Kidney (tissue), 14 donors: Measurements from ENCODE around the gene CEMIP. TPM values are rescaled to one million over a fixed set of nuclear protein-coding genes. Genes with fewer than 3 reads are reported as not detected.

Experiments used
- DNase-seq, 5 donors: peaks; one replicate each; pipeline ENCODE4 v3.0.0-alpha.2; 2013 to 2020
- FAIRE-seq: peaks from 2 replicates; lab custom pipeline; 2012; peaks lifted over from hg19 to GRCh38; lab: Jason Lieb, UNC
- H3K27ac ChIP-seq, 2 donors: one replicate each; pipeline ENCODE4 v1.7.0; 2013; ENCODE audit warnings: low read depth in 2 of 2, low read length in 2 of 2, inconsistent platforms in 1 of 2
- H3K27me3 ChIP-seq: one replicate; pipeline ENCODE4 v1.7.1; 2013; ENCODE audit warnings: low read length, inconsistent platforms; ENCODE audit not compliant: control insufficient read depth, insufficient read depth
- H3K36me3 ChIP-seq, 3 donors: one replicate each; pipeline versions ENCODE4 v1.7.0 to v1.7.1; 2013; ENCODE audit warnings: low read length in 3 of 3, control low read depth in 1 of 3, inconsistent platforms in 1 of 3; ENCODE audit not compliant: insufficient read depth in 3 of 3, control insufficient read depth in 2 of 3
- H3K4me1 ChIP-seq, 3 donors: one replicate each; pipeline versions ENCODE4 v1.7.0 to v1.7.1; 2013; ENCODE audit warnings: low read length in 3 of 3, inconsistent platforms in 1 of 3, low read depth in 1 of 3; ENCODE audit not compliant: control insufficient read depth in 2 of 3, insufficient read depth in 2 of 3
- H3K4me3 ChIP-seq, 3 donors: one replicate each; pipeline versions ENCODE4 v1.7.0 to v1.8.1; 2013; ENCODE audit warnings: low read length in 3 of 3, control low read depth in 1 of 3, inconsistent platforms in 1 of 3
- H3K9ac ChIP-seq, 3 donors: one replicate each; pipeline versions ENCODE4 v1.7.0 to v1.7.1; 2013; ENCODE audit warnings: low read length in 3 of 3, control low read depth in 1 of 3, inconsistent platforms in 1 of 3
- H3K9me3 ChIP-seq, 3 donors: one replicate each; pipeline versions ENCODE4 v1.7.0 to v1.7.1; 2013; ENCODE audit warnings: low read length in 3 of 3, control low read depth in 1 of 3, inconsistent platforms in 1 of 3; ENCODE audit not compliant: control insufficient read depth in 2 of 3, insufficient read depth in 1 of 3
- intact Hi-C: fragments of 100-400 bp; cut with DNase I; formaldehyde crosslinking; loops from one replicate; pipeline ENCODE4 v1.11.1; 2022
- polyA plus RNA-seq: library from polyadenylated mRNA; stranded (reverse); fragments of 350-450 nt; fragmentation: Illumina TruSeq; extraction: RNeasy Lipid Tissue Mini Kit (QIAGEN cat#74804); gene quantifications from one replicate; pipeline ENCODE4 v1.2.3, GENCODE V29; 2014; ENCODE audit warnings: low read depth, low replicate concordance; ENCODE audit not compliant: insufficient read depth
- total RNA-seq: library from RNA; stranded (reverse); fragmentation: NEBNext Ultra II Directional; extraction: Animal tissue kit (Norgen Biotek cat#: 25700); gene quantifications from one replicate; pipeline ENCODE4 v1.2.1, GENCODE V29; 2021
- TF ChIP-seq, protein P1 (sequence below): IDR thresholded peaks from 3 replicates; pipeline ENCODE4 v1.5.1; 2012; ENCODE audit warnings: mild to moderate bottlenecking, moderate library complexity, borderline replicate concordance; ENCODE audit not compliant: insufficient read depth; ENCODE audit errors: extremely low read depth
- donor health status: control.
- donor health status: control.
- donor health status: control.
- donor health status: control.
- donor health status: control.
- donor health status: DM: yes; HTN: yes; CAD: no.
- donor health status: Normal renal cell carcinoma (clear cell type).

The CEMIP gene
- total and polyA plus RNA-seq, 2 donors from 2014 or later = 0.11 to 0.57 TPM

- Histone ChIP-seq H3K9ac (no peak overlapping the region), H3K9me3 (no peaks in the 10 kb centered on the region), H3K27me3 (no peaks in the 10 kb centered on the region), H3K36me3 (peaks cover 0 to 22% (median 21%) of the 10 kb centered on the region in 3 donors), H3K27ac (no peak overlapping the region), H3K4me3 (no peak overlapping the region), H3K4me1 (no peaks in the 10 kb centered on the region)
- no peak for FAIRE-seq
- intact Hi-C loops = no loop called here
- TF ChIP-seq, protein P1, sequence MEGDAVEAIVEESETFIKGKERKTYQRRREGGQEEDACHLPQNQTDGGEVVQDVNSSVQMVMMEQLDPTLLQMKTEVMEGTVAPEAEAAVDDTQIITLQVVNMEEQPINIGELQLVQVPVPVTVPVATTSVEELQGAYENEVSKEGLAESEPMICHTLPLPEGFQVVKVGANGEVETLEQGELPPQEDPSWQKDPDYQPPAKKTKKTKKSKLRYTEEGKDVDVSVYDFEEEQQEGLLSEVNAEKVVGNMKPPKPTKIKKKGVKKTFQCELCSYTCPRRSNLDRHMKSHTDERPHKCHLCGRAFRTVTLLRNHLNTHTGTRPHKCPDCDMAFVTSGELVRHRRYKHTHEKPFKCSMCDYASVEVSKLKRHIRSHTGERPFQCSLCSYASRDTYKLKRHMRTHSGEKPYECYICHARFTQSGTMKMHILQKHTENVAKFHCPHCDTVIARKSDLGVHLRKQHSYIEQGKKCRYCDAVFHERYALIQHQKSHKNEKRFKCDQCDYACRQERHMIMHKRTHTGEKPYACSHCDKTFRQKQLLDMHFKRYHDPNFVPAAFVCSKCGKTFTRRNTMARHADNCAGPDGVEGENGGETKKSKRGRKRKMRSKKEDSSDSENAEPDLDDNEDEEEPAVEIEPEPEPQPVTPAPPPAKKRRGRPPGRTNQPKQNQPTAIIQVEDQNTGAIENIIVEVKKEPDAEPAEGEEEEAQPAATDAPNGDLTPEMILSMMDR = no peak
- no peak for DNase-seq
These were observed 197.7 kb downstream of the CEMIP start for GRCh38 chr15:80976851-80977250.

DNA sequence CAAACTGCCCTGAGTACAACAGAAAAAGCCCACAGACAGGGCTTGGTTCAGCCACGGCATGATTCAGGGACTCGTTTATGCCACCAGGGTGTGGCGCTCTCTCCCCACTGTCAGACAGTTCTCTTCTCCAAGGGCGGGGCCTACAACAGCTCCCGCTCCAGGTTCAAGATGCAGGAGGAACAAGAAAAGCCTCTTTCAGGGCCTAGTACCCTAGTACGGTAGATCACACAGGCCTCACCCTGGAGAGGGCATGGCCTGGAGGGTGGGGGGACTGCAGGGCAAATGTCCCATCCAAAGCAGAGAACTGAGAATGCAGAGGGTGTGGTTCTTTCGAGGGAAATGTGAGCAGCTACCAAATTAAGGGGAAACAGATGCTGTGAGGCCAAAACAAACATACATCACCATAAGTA is 198.5 kb downstream of the CEMIP start:
- DNase-seq (peak in 3 of 5 donors; percentile 29 to 51 (median 38)), FAIRE-seq (no peak)
- H3K27ac ChIP-seq = no peak overlapping the region
- no peaks in the 10 kb centered on the region for H3K4me1 ChIP-seq
- H3K36me3 ChIP-seq = peaks cover 0 to 22% (median 21%) of the 10 kb centered on the region in 3 donors
- intact Hi-C loops = no loop called here
- H3K9me3 ChIP-seq = no peaks in the 10 kb centered on the region
- H3K27me3 ChIP-seq = no peaks in the 10 kb centered on the region
- no peak overlapping the region for H3K4me3 ChIP-seq
- TF ChIP-seq, protein P1 = peak; percentile 30
- no peak overlapping the region for H3K9ac ChIP-seq

DNA sequence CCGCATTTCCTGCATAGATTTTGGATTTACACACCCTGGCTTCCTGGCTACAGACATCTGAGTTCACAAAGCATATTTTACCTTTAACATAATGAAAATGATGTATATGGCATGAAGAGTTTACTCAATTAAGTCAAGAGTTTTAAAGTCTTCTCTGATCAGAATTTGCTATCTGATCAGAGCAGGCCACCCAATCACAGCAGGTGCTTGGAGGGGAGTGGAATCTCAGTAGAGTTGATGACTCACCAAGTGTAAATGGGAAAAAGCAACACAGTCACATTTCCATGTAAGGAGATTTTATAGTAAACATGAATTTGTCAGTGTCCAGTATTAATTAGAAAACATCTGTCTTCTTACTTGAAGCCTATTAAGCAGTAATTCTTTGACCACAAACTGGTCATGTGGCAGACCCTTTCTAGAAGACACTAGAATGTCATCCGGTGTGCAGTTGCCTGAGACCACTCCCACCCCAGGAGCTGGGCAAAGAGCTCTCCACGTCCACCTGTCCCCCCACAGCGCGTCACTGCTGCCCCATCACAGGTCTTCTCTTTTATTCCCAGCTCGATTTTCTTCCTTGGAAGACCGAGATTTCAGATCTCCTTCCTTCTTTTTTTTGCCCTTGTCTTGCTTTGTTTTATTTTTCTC is 199.6 kb downstream of the CEMIP start:
- no peaks in the 10 kb centered on the region for H3K9me3 ChIP-seq
- intact Hi-C loops = no loop called here
- DNase-seq = no peak
- H3K4me3 ChIP-seq = no peak overlapping the region
- H3K27ac ChIP-seq = no peak overlapping the region
- H3K9ac ChIP-seq = no peak overlapping the region
- H3K27me3 ChIP-seq = no peaks in the 10 kb centered on the region
- TF ChIP-seq, protein P1 = no peak
- FAIRE-seq = no peak
- H3K36me3 ChIP-seq = peaks cover 0 to 22% (median 21%) of the 10 kb centered on the region in 3 donors
- H3K4me1 ChIP-seq = no peaks in the 10 kb centered on the region
